ENCODE measurements around the gene ARHGAP15.

DNA sequence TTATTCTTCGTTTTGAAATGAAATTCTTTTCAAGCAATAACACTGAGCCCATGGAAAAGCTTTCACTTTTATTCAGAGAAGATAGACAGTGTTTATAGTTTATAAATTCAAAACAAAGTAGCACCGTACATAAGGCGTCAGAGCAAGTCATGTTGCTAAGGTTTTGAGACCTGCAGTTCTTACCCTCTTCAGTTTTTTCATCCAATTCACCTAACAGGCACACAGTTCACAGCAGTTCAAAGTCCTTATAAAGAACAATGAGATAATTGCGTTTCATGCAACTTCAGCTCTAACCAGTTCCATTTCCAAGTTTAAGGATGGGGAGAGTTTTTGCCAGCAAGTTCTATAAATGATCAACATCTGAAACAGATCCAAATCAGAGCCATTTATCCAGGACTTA, 96.7 kb downstream of the ARHGAP15 start:
- TF ChIP-seq CTCF (IDR thresholded peaks at IDR 0.05) (no peak), POLR2AphosphoS5 (IDR thresholded peaks at IDR 0.05) (no peak)
